ENCODE results near the gene NTM. TPM values are rescaled to one million over a fixed set of nuclear protein-coding genes. Genes with fewer than 3 reads are reported as not detected.
"Not testable (repeated sequence)": the region's sequence is repeated elsewhere in the genome, so short reads cannot be mapped to it uniquely, and the experiment has no call there.

NTM gene
- polyA plus RNA-seq, 1 donor from 2014 or later = not detected

- peaks cover 3% of the 10 kb centered on the region for H3K27me3 Mint-ChIP-seq
- H3K27ac Mint-ChIP-seq = no peak overlapping the region
- H3K4me1 Mint-ChIP-seq = peaks cover 0 to under 1% (median 0%) of the 10 kb centered on the region in 3 donors
- H3K36me3 Mint-ChIP-seq = no peaks in the 10 kb centered on the region
- peaks cover 2 to 5% (median 2%) of the 10 kb centered on the region in 3 donors for H3K9me3 Mint-ChIP-seq
- H3K4me3 Mint-ChIP-seq = no peak overlapping the region
These were observed 104.5 kb downstream of the NTM start for GRCh38 chr11:131474947-131475346.

DNA sequence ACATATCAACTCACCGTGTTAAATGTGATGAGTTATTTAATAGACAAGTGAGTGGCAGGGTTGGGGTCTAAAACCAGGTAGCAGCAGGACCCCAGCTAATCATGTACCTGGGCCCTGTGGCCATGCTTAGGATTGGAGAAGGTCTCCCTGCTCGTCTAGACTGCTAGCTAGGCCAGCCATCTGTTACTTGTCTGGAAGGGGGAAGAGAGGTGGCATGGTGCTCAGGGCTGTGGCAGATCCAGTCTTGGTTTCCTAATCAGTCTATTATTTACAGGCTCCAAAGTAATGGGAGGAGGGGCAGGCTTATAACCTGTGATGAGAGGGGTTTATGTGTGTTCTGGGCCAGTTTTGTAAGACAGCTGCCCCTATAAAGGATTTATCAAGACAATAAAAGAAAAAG is 105.9 kb downstream of the NTM start:
- no peak overlapping the region for H3K27ac Mint-ChIP-seq
- peaks cover 2 to 5% (median 3%) of the 10 kb centered on the region in 3 donors for H3K9me3 Mint-ChIP-seq
- H3K27me3 Mint-ChIP-seq = peaks cover 3% of the 10 kb centered on the region
- H3K36me3 Mint-ChIP-seq = no peaks in the 10 kb centered on the region
- no peak overlapping the region for H3K4me3 Mint-ChIP-seq
- H3K4me1 Mint-ChIP-seq = no peaks in the 10 kb centered on the region

GRCh38 chr11:131478341-131478740 is 107.9 kb downstream of the NTM start:
- H3K4me1 Mint-ChIP-seq = no peaks in the 10 kb centered on the region
- H3K27me3 Mint-ChIP-seq = peaks cover 3% of the 10 kb centered on the region
- no peak overlapping the region for H3K27ac Mint-ChIP-seq
- H3K4me3 Mint-ChIP-seq = no peak overlapping the region
- peaks cover 2 to 5% (median 3%) of the 10 kb centered on the region in 3 donors for H3K9me3 Mint-ChIP-seq
- no peaks in the 10 kb centered on the region for H3K36me3 Mint-ChIP-seq

DNA sequence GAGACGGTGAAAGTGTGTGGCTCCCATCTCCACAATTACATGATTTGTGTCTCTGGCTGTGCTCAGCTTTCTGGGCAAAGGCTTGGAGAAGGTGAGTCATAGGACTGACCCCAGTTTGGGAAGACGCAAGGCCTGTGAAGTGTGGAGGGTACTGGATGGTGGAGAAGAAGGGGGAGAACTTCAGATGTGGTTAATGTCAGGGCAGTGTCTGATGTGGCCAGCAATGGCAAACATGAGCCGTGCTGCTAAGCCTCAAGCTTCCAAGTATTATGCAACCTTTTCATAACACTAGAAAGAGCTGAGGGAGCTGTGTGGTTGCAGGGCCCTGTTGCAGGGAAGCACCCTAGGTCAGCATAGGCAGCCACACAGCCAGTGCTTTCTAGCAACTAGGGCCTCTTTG is 110.9 kb downstream of the NTM start:
- Mint-ChIP-seq H3K27ac (no peak overlapping the region), H3K4me1 (no peaks in the 10 kb centered on the region), H3K36me3 (no peaks in the 10 kb centered on the region), H3K4me3 (no peak overlapping the region), H3K27me3 (peaks cover 2% of the 10 kb centered on the region), H3K9me3 (peaks cover 0 to 3% (median 3%) of the 10 kb centered on the region in 3 donors)

DNA sequence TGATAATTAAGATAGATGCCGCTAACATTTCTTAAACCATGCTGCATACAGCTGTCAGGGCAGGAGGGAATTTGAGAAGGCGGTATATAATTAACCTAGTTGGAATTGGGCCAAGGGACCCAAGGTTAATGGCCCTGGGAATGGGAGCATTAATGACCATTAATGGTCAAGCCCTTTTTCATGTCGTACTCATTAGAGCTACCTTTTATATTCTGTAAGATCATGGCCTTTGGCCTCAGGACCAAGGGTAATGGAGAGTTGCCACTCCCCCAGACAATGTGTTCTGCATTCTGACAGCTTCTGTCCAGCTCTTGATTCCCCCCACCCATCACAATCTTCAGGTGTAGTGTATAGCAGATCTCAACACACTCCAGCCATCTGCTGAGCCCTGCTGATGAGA is 111.6 kb downstream of the NTM start:
- Mint-ChIP-seq H3K4me1 (no peaks in the 10 kb centered on the region), H3K9me3 (peaks cover 0 to 3% (median 3%) of the 10 kb centered on the region in 3 donors), H3K4me3 (no peak overlapping the region), H3K27me3 (peaks cover 2% of the 10 kb centered on the region), H3K36me3 (no peaks in the 10 kb centered on the region), H3K27ac (no peak overlapping the region)

- Mint-ChIP-seq H3K27ac (no peak overlapping the region), H3K4me3 (no peak overlapping the region), H3K4me1 (no peaks in the 10 kb centered on the region), H3K27me3 (no peaks in the 10 kb centered on the region), H3K9me3 (peaks cover 0 to 3% (median 2%) of the 10 kb centered on the region in 3 donors), H3K36me3 (no peaks in the 10 kb centered on the region)
These were observed 113.0 kb downstream of the NTM start for GRCh38 chr11:131483453-131483852.

- Mint-ChIP-seq H3K4me3 (no peak overlapping the region), H3K9me3 (peaks cover 0 to 3% (median 2%) of the 10 kb centered on the region in 3 donors), H3K36me3 (no peaks in the 10 kb centered on the region)
These were observed 113.5 kb downstream of the NTM start for GRCh38 chr11:131483877-131484276.

DNA sequence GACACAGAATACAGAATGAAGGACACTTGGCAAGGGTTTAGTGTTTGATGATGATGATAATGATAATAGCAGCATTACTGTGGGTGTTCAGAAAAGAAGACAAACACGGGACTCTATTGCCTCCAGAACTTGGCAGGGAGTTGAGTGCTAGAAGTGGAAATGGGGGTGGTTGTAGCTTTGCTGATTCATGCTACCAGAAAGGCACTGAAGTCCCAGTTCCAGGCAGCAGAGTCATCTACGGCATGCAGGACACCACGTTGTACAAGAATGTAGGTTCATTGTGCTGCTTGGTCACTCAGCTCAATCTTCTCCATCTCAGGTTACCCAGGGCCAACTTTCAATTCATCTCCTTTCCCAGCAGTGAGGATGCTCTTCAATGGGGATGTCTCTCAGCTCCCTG is 115.7 kb downstream of the NTM start:
- Mint-ChIP-seq H3K27ac (no peak overlapping the region), H3K36me3 (no peaks in the 10 kb centered on the region), H3K4me3 (no peak overlapping the region), H3K27me3 (no peaks in the 10 kb centered on the region), H3K9me3 (peaks cover 0 to 2% (median 1%) of the 10 kb centered on the region in 3 donors), H3K4me1 (no peaks in the 10 kb centered on the region)

More at GRCh38 chr11:131483877-131484276, 113.5 kb downstream of the NTM start:
- H3K4me1 Mint-ChIP-seq = no peaks in the 10 kb centered on the region
- no peaks in the 10 kb centered on the region for H3K27me3 Mint-ChIP-seq
- no peak overlapping the region for H3K27ac Mint-ChIP-seq

- H3K27ac Mint-ChIP-seq = no peak overlapping the region
- H3K27me3 Mint-ChIP-seq = no peaks in the 10 kb centered on the region
- no peaks in the 10 kb centered on the region for H3K36me3 Mint-ChIP-seq
- H3K4me3 Mint-ChIP-seq = no peak overlapping the region
- H3K9me3 Mint-ChIP-seq = peaks cover 0 to 2% (median 0%) of the 10 kb centered on the region in 3 donors
- H3K4me1 Mint-ChIP-seq = no peaks in the 10 kb centered on the region
These were observed 116.7 kb downstream of the NTM start for GRCh38 chr11:131486937-131487635.

GRCh38 chr11:131488238-131488637 is 117.8 kb downstream of the NTM start:
- Mint-ChIP-seq H3K4me3 (no peak overlapping the region), H3K27me3 (no peaks in the 10 kb centered on the region), H3K9me3 (peaks cover 0 to 2% (median 0%) of the 10 kb centered on the region in 3 donors), H3K4me1 (no peaks in the 10 kb centered on the region), H3K36me3 (no peaks in the 10 kb centered on the region), H3K27ac (no peak overlapping the region)

DNA sequence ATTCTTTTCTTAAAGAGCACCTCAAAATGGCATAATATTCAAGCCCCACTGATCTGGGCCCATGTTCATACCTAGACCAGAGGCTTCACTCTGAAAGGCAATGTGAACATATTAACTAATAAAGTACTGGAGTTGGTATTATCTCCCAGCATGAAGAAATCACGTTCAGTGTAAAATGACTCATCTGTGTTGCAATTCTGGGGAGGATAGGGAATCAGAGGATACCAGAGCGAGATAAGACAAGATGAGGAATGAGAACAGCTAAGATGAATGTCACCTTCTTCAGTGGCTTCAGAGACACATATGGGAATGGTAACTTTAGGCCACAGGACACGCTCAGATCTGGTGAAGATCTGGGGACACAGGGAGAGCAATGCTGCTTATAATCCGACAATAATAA is 121.1 kb downstream of the NTM start:
- Mint-ChIP-seq H3K9me3 (no peaks in the 10 kb centered on the region), H3K27ac (no peak overlapping the region), H3K4me3 (no peak overlapping the region), H3K27me3 (no peaks in the 10 kb centered on the region), H3K4me1 (no peaks in the 10 kb centered on the region), H3K36me3 (no peaks in the 10 kb centered on the region)

- Mint-ChIP-seq H3K4me1 (no peaks in the 10 kb centered on the region), H3K4me3 (no peak overlapping the region), H3K9me3 (no peaks in the 10 kb centered on the region), H3K27ac (no peak overlapping the region), H3K27me3 (no peaks in the 10 kb centered on the region), H3K36me3 (no peaks in the 10 kb centered on the region)
These were observed 125.0 kb downstream of the NTM start for GRCh38 chr11:131495423-131495822.

DNA sequence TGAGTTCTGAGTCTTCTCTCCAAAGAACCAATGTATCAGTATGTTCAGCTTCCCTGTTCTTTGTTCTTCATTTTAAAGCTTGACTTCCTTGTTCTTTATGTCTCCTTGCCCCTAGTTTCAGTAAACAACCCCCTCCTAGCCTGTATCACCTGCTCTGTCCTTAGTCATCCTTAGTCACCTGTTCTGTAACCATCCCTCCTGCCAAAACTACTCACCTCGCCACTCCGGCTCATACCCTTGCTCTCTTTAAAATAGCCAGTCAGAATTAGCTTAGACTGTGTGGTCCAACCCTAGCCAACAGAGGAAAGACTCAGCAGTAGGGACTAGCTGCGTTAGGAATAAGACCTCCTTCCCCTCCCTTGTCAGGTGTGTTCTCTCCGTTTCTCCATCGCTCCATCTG is 127.3 kb downstream of the NTM start:
- not testable (repeated sequence) for H3K27me3 Mint-ChIP-seq, H3K27ac Mint-ChIP-seq, H3K4me1 Mint-ChIP-seq, H3K36me3 Mint-ChIP-seq, H3K9me3 Mint-ChIP-seq, H3K4me3 Mint-ChIP-seq

DNA sequence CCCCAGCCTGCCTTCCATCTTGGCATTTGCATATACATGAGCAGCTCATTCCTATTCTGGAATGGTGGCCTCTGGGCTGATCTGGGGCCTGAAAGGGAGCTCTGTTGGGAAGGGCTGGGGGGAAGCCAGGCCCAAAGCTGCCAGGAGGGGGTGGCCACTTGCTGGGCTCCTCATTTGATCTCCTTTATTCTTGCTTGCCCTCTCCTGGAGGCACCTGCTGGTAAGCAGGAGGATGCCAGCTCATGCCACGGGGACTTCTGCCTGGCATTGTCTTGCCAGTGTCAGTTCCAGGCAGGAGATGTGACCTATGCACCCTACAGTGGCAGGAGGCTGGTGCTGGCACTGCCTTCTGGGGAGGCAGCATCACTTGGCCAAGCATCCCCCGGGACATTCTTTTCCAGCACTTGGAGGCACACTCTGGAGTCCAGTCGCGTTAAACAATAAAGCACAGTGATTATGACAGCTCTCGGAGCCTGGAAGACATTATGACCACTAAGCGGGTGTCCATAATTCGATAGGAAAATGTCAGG is 128.3 kb downstream of the NTM start:
- Mint-ChIP-seq H3K4me3 (no peak overlapping the region), H3K4me1 (no peaks in the 10 kb centered on the region), H3K27ac (no peak overlapping the region), H3K36me3 (no peaks in the 10 kb centered on the region), H3K27me3 (no peaks in the 10 kb centered on the region), H3K9me3 (peaks cover 0 to 6% (median 1%) of the 10 kb centered on the region in 3 donors)

DNA sequence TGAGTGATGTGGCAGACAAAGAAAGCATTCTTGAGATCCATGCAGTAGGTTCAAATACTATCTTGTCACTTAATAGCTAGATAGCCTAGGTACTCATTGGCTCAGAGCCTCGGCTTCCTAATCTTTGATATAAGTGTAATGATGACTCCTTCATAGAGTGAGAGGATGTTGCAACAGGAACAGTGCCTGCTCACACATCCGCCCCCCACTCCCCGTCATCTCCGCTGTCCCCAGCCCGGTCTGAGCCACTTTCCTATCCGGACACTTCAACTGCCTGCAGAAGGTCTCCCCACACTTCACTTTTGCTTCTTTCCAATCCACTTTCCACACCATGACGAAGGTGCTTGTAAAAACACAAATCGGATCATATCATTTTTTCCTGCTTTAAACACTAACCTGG is 128.8 kb downstream of the NTM start:
- Mint-ChIP-seq H3K4me3 (no peak overlapping the region), H3K4me1 (no peaks in the 10 kb centered on the region), H3K36me3 (no peaks in the 10 kb centered on the region), H3K9me3 (peaks cover 0 to 6% (median 1%) of the 10 kb centered on the region in 3 donors), H3K27me3 (no peaks in the 10 kb centered on the region), H3K27ac (no peak overlapping the region)

DNA sequence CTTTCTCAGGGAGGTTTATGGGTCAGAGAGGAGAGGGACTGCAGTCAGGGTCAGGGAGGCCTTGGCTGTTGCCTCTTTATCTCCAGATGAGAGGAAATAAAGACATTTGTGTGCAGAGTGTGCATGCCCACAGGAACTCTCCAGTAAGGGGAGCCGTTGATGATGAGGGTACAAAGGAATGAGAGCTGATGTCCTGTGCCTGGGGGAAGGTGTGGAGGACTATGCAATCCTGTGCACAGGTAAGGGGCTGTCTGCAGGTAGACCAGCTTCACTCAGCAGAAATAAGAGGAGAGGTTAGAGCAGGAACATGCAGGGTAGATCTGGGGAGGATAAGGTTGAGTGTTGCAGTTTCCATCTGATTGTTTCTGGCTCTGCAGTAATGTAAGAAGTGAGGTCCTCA is 132.6 kb downstream of the NTM start:
- Mint-ChIP-seq H3K27me3 (no peaks in the 10 kb centered on the region), H3K4me1 (peaks cover 0 to 1% (median 0%) of the 10 kb centered on the region in 3 donors), H3K36me3 (no peaks in the 10 kb centered on the region), H3K27ac (no peak overlapping the region), H3K4me3 (no peak overlapping the region), H3K9me3 (peaks cover 1 to 6% (median 1%) of the 10 kb centered on the region in 3 donors)

Measured in IgD-negative memory B cell (primary cell).